HEK293T (cell line): ENCODE results near the gene MREG.

ENCODE experiments used
- FOXK2 ChIP-seq: fragments of 450-650 bp; IDR thresholded peaks from 2 replicates; pipeline ENCODE4 v1.6.1; 2016; ENCODE audit warnings: mild to moderate bottlenecking
- FOXM1 ChIP-seq: fragments of 450-650 bp; IDR thresholded peaks from 2 replicates; pipeline ENCODE4 v1.6.1; 2017; ENCODE audit warnings: mild to moderate bottlenecking, borderline replicate concordance
- SUZ12 ChIP-seq: fragments of 450-650 bp; IDR thresholded peaks from 2 replicates; pipeline ENCODE4 v1.6.1; 2016; ENCODE audit warnings: mild to moderate bottlenecking
- TARDBP ChIP-seq: fragments of 450-650 bp; IDR thresholded peaks from 2 replicates; pipeline ENCODE4 v1.6.1; 2016

DNA sequence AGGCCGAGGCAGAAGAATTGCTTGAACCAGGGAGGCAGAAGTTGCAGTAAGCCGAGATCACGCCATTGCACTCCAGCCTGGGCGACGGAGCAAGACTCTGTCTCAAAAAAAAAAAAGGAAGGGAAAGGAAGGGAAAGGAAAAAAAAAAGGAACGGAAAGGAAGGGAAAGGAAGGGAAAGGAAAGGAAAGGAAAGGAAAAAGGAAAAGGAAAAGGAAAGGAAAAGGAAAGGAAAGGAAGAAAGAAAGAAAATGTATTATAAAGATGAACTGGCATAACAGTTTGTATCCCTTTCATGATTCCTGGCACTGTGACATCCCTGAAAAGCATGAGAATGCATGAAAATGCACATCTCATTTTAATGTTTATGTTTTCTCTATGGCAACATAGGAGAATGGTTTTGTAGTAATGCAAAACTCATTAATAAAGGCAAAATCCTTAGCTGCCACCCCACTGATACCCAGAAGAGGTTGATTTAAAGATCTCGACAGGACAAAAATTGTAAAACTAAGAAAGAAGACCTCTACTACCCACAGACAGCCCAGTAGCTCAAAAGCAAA is 11.5 kb upstream of the MREG start:
- TF ChIP-seq TARDBP (no peak), SUZ12 (no peak), FOXK2 (no peak), FOXM1 (no peak)
